Panc1 (cell line): ENCODE measurements around the gene PTPN1.

Source experiments
- SIN3A ChIP-seq: IDR thresholded peaks from 2 replicates; pipeline ENCODE4 v1.6.1; 2012; ENCODE audit warnings: low read depth, mild to moderate bottlenecking, low read length, moderate library complexity, borderline replicate concordance; ENCODE audit not compliant: insufficient read depth
- TF ChIP-seq, protein P1 (sequence below): fragments of 450-650 bp; IDR thresholded peaks from 2 replicates; pipeline ENCODE4 v1.5.1; 2017; ENCODE audit warnings: mild to moderate bottlenecking

DNA sequence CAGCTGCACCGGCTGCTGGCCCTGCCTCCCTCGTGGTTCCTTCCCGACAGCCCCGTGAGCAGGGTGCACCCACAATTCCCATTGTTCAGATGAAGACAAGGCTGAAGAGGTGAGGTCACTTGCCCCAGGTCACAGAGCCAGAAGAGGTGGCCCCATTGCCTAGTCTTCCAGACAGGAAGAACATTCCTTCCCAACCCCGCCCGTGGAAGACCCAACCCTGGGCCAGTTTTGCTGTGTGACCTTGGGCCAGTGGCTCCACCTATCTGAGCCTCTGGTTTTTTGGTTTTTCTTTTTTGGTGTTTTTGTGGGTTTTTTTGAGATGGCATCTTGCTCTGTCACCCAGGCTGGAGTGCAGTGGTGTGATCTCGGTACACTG lies 119.5 kb downstream of the PTPN1 start:
- no peak for TF ChIP-seq SIN3A
- TF ChIP-seq, protein P1, sequence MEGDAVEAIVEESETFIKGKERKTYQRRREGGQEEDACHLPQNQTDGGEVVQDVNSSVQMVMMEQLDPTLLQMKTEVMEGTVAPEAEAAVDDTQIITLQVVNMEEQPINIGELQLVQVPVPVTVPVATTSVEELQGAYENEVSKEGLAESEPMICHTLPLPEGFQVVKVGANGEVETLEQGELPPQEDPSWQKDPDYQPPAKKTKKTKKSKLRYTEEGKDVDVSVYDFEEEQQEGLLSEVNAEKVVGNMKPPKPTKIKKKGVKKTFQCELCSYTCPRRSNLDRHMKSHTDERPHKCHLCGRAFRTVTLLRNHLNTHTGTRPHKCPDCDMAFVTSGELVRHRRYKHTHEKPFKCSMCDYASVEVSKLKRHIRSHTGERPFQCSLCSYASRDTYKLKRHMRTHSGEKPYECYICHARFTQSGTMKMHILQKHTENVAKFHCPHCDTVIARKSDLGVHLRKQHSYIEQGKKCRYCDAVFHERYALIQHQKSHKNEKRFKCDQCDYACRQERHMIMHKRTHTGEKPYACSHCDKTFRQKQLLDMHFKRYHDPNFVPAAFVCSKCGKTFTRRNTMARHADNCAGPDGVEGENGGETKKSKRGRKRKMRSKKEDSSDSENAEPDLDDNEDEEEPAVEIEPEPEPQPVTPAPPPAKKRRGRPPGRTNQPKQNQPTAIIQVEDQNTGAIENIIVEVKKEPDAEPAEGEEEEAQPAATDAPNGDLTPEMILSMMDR: no peak
